HepG2 (cell line): ENCODE results near the gene PISD. TPM values are rescaled to one million over a fixed set of nuclear protein-coding genes. Genes with fewer than 3 reads are reported as not detected.

ENCODE experiments used
- FOSL1 ChIP-seq: sonication (generic); formaldehyde crosslinking; IDR thresholded peaks from 2 replicates; pipeline ENCODE4 v1.9.0; 2021; ENCODE audit warnings: missing genetic modification reagents, borderline replicate concordance
- FOXK1 ChIP-seq: sonication (generic); formaldehyde crosslinking; IDR thresholded peaks from 2 replicates; pipeline ENCODE4 v1.4.0; 2020; ENCODE audit warnings: low read depth, missing genetic modification reagents, borderline replicate concordance
- FOXO1 ChIP-seq: sonication (generic); formaldehyde crosslinking; IDR thresholded peaks from 2 replicates; pipeline ENCODE4 v1.4.0; 2020; ENCODE audit warnings: missing genetic modification reagents
- GATAD2A ChIP-seq: IDR thresholded peaks from 2 replicates; pipeline ENCODE4 v1.6.1; 2016
- HDAC2 ChIP-seq: sonication (generic); formaldehyde crosslinking; IDR thresholded peaks from 2 replicates; pipeline ENCODE4 v1.4.0; 2020; ENCODE audit warnings: missing genetic modification reagents
- KAT7 ChIP-seq: IDR thresholded peaks from 2 replicates; pipeline ENCODE4 v1.6.1; 2018; ENCODE audit warnings: borderline replicate concordance, missing compliant biosample characterization
- MXD4 ChIP-seq: IDR thresholded peaks from 2 replicates; pipeline ENCODE4 v1.6.1; 2016; ENCODE audit warnings: mild to moderate bottlenecking, missing biosample characterization, missing genetic modification reagents
- NR2F6 ChIP-seq, 2 experiments: IDR thresholded peaks; 2 replicates each; pipeline ENCODE4 v1.6.1; 2016; ENCODE audit warnings: antibody characterized with exemption in 1 of 2, mild to moderate bottlenecking in 1 of 2
- POLR2G ChIP-seq: fragments of 200-400 bp; formaldehyde crosslinking; IDR thresholded peaks from 2 replicates; pipeline ENCODE4 v1.6.1; 2018; ENCODE audit warnings: mild to moderate bottlenecking, low read depth, low read length, moderate library complexity
- PPARG ChIP-seq: conservative IDR thresholded peaks from 2 replicates; pipeline ENCODE4 v1.6.1; 2016; ENCODE audit warnings: missing biosample characterization, missing genetic modification reagents
- PRMT3 ChIP-seq: sonication (generic); formaldehyde crosslinking; IDR thresholded peaks from 2 replicates; pipeline ENCODE4 v1.8.1; 2022; ENCODE audit warnings: low read depth, mild to moderate bottlenecking, moderate library complexity, missing genetic modification reagents, borderline replicate concordance
- RARA ChIP-seq: IDR thresholded peaks from 2 replicates; pipeline ENCODE4 v1.6.1; 2016; ENCODE audit warnings: missing genetic modification reagents, missing compliant biosample characterization
- TEAD3 ChIP-seq: optimal IDR thresholded peaks from 2 replicates; pipeline ENCODE3; 2016; ENCODE audit warnings: borderline replicate concordance
- THYN1 ChIP-seq: sonication (generic); formaldehyde crosslinking; IDR thresholded peaks from 2 replicates; pipeline ENCODE4 v1.8.1; 2023; ENCODE audit warnings: low read depth, mild to moderate bottlenecking, moderate library complexity, missing genetic modification reagents, borderline replicate concordance
- ZHX2 ChIP-seq, 2 experiments: sonication (generic) in 1 of 2; formaldehyde crosslinking in 1 of 2; IDR thresholded peaks; 2 replicates each; pipeline versions ENCODE4 v1.6.1 to v1.9.0; 2014 to 2022; ENCODE audit warnings: antibody characterized with exemption in 1 of 2, borderline replicate concordance in 1 of 2, inconsistent platforms in 1 of 2, low read depth in 1 of 2, missing genetic modification reagents in 1 of 2
- ZNF382 ChIP-seq: sonication (generic); formaldehyde crosslinking; IDR thresholded peaks from 2 replicates; pipeline ENCODE4 v1.5.0; 2020; ENCODE audit warnings: missing genetic modification reagents, mild to moderate bottlenecking, borderline replicate concordance
- polyA plus RNA-seq, 8 experiments: library from polyadenylated mRNA; depleted of rRNA in 3 of 8; stranded (reverse) in 7 of 8; unstranded in 1 of 8; fragments of >200 nt; fragmentation: Illumina TruSeq in 4 of 8; extraction: Trizol in 4 of 8; gene quantifications; 2 replicates each; pipeline versions ENCODE4 v1.2.1 to v1.2.3, GENCODE V29; 2011 to 2016; ENCODE audit warnings: low read depth in 4 of 8, missing spikeins in 1 of 8, mixed read lengths in 1 of 8; ENCODE audit not compliant: insufficient read depth in 1 of 8
- total RNA-seq, 5 experiments: library from RNA; depleted of rRNA; stranded (reverse); fragments of >200 nt; fragmentation: Illumina TruSeq; extraction: Trizol; gene quantifications; 2 replicates each; pipeline ENCODE4 v1.2.3, GENCODE V29; 2016; ENCODE audit warnings: low read depth in 1 of 5
- TF ChIP-seq, protein P1 (sequence below): sonication (generic); formaldehyde crosslinking; IDR thresholded peaks from 2 replicates; pipeline ENCODE4 v1.4.0; 2020; ENCODE audit warnings: missing genetic modification reagents
- TF ChIP-seq, protein P2 (sequence below): sonication (generic); formaldehyde crosslinking; IDR thresholded peaks from 2 replicates; pipeline ENCODE4 v1.4.0; 2020; ENCODE audit warnings: low read depth, missing genetic modification reagents

The PISD gene
- total and polyA plus RNA-seq, 2 of the 13 experiments (the other 11 are each of a cell fraction or from before 2014, with no cell fraction given) = 30.1 to 47.7 TPM

DNA sequence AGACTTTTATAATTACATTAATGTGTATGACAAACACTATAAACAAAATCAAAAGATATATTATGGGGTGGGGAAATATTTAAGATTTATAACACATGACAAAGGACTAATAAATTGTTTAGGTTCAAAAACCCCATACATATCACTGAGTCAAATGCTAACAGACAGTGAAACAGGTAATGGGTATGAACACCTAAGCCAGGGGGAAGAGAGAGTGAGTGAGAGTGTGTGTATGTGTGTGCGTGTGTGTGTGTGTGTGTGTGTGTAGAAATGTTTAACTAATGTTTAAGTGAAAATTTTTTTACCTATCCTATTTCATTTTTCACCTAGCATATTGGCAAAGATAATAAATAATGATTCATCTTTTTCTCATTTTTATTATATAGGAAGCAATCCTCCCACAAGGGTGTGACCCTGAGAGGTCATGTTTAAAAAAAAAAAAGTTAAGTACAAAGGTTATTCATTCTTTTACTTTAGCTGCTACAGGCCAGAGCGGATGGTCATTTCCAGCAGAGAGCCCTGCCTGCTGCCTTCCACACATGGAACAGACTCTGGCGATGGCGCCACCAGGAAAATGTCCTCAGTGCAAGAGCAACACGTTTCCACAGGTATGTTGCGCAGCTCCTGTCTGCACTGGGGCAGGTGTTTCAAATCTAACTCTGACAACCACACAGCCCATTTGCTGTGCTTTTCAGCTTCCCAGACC is 72.9 kb downstream of the PISD start (continued):
- TF ChIP-seq ZHX2 (IDR thresholded peaks at IDR 0.05; ENCODE audit: low read depth) (peak; percentile 47; the same call in 1 of the 2 replicates), ZHX2 (CRISPR knock-in tag; IDR thresholded peaks at IDR 0.05; ENCODE audit: borderline replicate concordance) (no peak), FOXO1 (CRISPR knock-in tag) (peak; percentile 63), RARA (CRISPR knock-in tag) (peak; percentile 68), FOSL1 (no peak), HDAC2 (CRISPR knock-in tag) (peak; percentile 82), POLR2G (peak; percentile 81), ZNF382 (CRISPR knock-in tag) (no peak), PPARG (peak; percentile 63; the same call in 1 of the 2 replicates), THYN1 (CRISPR knock-in tag) (no peak), FOXK1 (CRISPR knock-in tag) (0 out of 2 replicates have a peak, but pooled peaks have one; percentile 23), MXD4 (CRISPR knock-in tag) (0 out of 2 replicates have a peak, but pooled peaks have one; percentile 47), NR2F6 (IDR thresholded peaks at IDR 0.05) (peak; percentile 90), NR2F6 (CRISPR knock-in tag; IDR thresholded peaks at IDR 0.05) (peak; percentile 94), PRMT3 (CRISPR knock-in tag) (no peak), GATAD2A (peak; percentile 81), KAT7 (CRISPR knock-in tag) (peak; percentile 67; the same call in 1 of the 2 replicates), TEAD3 (CRISPR knock-in tag) (peak; percentile 62)
- TF ChIP-seq, protein P1, sequence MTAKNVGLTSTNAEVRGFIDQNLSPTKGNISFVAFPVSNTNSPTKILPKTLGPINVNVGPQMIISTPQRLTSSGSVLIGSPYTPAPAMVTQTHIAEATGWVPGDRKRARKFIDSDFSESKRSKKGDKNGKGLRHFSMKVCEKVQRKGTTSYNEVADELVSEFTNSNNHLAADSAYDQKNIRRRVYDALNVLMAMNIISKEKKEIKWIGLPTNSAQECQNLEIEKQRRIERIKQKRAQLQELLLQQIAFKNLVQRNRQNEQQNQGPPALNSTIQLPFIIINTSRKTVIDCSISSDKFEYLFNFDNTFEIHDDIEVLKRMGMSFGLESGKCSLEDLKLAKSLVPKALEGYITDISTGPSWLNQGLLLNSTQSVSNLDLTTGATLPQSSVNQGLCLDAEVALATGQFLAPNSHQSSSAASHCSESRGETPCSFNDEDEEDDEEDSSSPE = 0 out of 2 replicates have a peak, but pooled peaks have one; percentile 40
- TF ChIP-seq, protein P2, sequence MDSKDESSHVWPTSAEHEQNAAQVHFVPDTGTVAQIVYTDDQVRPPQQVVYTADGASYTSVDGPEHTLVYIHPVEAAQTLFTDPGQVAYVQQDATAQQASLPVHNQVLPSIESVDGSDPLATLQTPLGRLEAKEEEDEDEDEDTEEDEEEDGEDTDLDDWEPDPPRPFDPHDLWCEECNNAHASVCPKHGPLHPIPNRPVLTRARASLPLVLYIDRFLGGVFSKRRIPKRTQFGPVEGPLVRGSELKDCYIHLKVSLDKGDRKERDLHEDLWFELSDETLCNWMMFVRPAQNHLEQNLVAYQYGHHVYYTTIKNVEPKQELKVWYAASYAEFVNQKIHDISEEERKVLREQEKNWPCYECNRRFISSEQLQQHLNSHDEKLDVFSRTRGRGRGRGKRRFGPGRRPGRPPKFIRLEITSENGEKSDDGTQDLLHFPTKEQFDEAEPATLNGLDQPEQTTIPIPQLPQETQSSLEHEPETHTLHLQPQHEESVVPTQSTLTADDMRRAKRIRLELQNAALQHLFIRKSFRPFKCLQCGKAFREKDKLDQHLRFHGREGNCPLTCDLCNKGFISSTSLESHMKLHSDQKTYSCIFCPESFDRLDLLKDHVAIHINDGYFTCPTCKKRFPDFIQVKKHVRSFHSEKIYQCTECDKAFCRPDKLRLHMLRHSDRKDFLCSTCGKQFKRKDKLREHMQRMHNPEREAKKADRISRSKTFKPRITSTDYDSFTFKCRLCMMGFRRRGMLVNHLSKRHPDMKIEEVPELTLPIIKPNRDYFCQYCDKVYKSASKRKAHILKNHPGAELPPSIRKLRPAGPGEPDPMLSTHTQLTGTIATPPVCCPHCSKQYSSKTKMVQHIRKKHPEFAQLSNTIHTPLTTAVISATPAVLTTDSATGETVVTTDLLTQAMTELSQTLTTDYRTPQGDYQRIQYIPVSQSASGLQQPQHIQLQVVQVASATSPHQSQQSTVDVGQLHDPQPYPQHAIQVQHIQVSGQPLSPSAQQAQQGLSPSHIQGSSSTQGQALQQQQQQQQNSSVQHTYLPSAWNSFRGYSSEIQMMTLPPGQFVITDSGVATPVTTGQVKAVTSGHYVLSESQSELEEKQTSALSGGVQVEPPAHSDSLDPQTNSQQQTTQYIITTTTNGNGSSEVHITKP (CRISPR knock-in tag) = 0 out of 2 replicates have a peak, but pooled peaks have one; percentile 27
